Tibial nerve (tissue), 4 donors: ENCODE data around the gene GOLGA7B. TPM values are rescaled to one million over a fixed set of nuclear protein-coding genes. Genes with fewer than 3 reads are reported as not detected.

Experiments used
- DNase-seq, 2 donors: peaks; one replicate each; pipeline ENCODE4 v3.0.0-alpha.2; 2019; ENCODE audit warnings: low spot score in 2 of 2
- H3K27ac ChIP-seq, 4 donors: fragments of 200-600 bp; sonication (generic) in 3 of 4; one replicate each; pipeline ENCODE4 v1.5.1; 2017 to 2019; ENCODE audit warnings: mild to moderate bottlenecking in 1 of 4
- H3K27me3 ChIP-seq, 2 donors: fragments of 200-600 bp; sonication (generic) in 1 of 2; one replicate each; pipeline versions ENCODE4 v1.5.1 to v1.6.0; 2017 to 2019
- H3K36me3 ChIP-seq, 3 donors: fragments of 200-600 bp; sonication (generic); one replicate each; pipeline ENCODE4 v1.5.1; 2018 to 2019
- H3K4me1 ChIP-seq, 4 donors: fragments of 200-600 bp; sonication (generic) in 3 of 4; one replicate each; pipeline ENCODE4 v1.5.1; 2017 to 2019
- H3K4me3 ChIP-seq, 4 donors: fragments of 200-600 bp; sonication (generic) in 3 of 4; one replicate each; pipeline ENCODE4 v1.5.1; 2017 to 2019; ENCODE audit warnings: mild to moderate bottlenecking in 1 of 4, moderate library complexity in 1 of 4
- H3K9me3 ChIP-seq, 4 donors: fragments of 200-600 bp; sonication (generic) in 3 of 4; one replicate each; pipeline ENCODE4 v1.5.1; 2017 to 2019
- CTCF ChIP-seq, 5 experiments: fragments of 200-600 bp in 3 of 5; fragments of 450-650 bp in 2 of 5; sonication (generic) in 3 of 5; IDR thresholded peaks; one replicate each; pipeline ENCODE4 v1.5.1; 2016 to 2019; ENCODE audit warnings: antibody characterized with exemption in 5 of 5, mild to moderate bottlenecking in 3 of 5, moderate library complexity in 2 of 5
- EP300 ChIP-seq, 2 donors: sonication (generic); formaldehyde crosslinking; IDR thresholded peaks; one replicate each; pipeline ENCODE4 v1.6.1; 2017; ENCODE audit warnings: antibody characterized with exemption in 2 of 2, mild to moderate bottlenecking in 1 of 2
- POLR2A ChIP-seq, 2 donors: fragments of 450-650 bp; IDR thresholded peaks; one replicate each; pipeline ENCODE4 v1.6.1; 2017; ENCODE audit warnings: antibody characterized with exemption in 2 of 2, mild to moderate bottlenecking in 2 of 2, moderate library complexity in 2 of 2
- WGBS, 2 donors: methylation state at CpG; one replicate each; pipeline ENCODE4 v1.1.5; 2018; 5-methylcytosine and 5-hydroxymethylcytosine counted together
- total RNA-seq, 4 donors: library from RNA; depleted of rRNA; stranded (reverse); fragments of >200 nt; gene quantifications; one replicate each; pipeline ENCODE4 v1.1.0, GENCODE V29; 2016

The GOLGA7B gene
- total RNA-seq, 4 donors from 2014 or later = 0.90 to 6.3 (median 4.8) TPM

DNA sequence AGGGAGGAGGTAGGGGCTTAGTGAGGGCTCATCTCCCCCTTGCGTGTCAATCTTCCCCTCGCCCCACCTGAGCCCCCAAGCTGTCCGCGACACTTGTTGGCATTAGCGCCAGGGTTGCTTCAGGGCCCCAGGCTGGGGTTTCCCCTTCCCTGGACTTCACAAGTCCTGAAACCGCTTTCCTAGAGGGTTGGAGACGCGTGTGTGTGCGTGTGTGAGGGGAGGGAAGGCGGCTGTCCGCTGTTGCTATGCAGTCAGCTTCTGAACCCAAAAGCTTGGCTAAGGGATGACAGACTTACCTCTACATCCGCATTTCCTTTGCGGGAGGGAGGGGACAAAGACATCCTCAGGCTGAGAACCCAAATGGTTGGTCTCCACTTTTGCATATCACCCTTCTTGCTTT lies 803 bp downstream of the GOLGA7B start:
- WGBS, 2 donors = 18 to 21% methylated on average over 9 to 13 of the region's 13 CpGs
- peaks cover 0 to 16% (median 6%) of the 10 kb centered on the region in 4 donors for H3K4me1 ChIP-seq
- H3K27me3 ChIP-seq = peaks cover 0 to 30% of the 10 kb centered on the region in 2 donors
- H3K36me3 ChIP-seq = no peaks in the 10 kb centered on the region
- no peak overlapping the region for H3K27ac ChIP-seq
- no peak for DNase-seq
- no peaks in the 10 kb centered on the region for H3K9me3 ChIP-seq
- H3K4me3 ChIP-seq = peak overlapping the region in 3 of 4 donors; percentile 9 to 68 (median 25)
- no peak for TF ChIP-seq CTCF (IDR thresholded peaks at IDR 0.05)
- TF ChIP-seq EP300 (IDR thresholded peaks at IDR 0.05) = no peak
- no peak for TF ChIP-seq POLR2A (IDR thresholded peaks at IDR 0.05)

- Histone ChIP-seq H3K36me3 (no peaks in the 10 kb centered on the region), H3K27me3 (peaks cover 0 to 30% of the 10 kb centered on the region in 2 donors), H3K9me3 (no peaks in the 10 kb centered on the region), H3K4me3 (no peak overlapping the region), H3K27ac (no peak overlapping the region), H3K4me1 (peaks cover 0 to 16% (median 6%) of the 10 kb centered on the region in 4 donors)
- 73% methylated on average over 7 of the region's 7 CpGs for whole genome bisulfite sequencing, 2 donors
- TF ChIP-seq POLR2A (IDR thresholded peaks at IDR 0.05) (no peak), CTCF (IDR thresholded peaks at IDR 0.05) (no peak), EP300 (IDR thresholded peaks at IDR 0.05) (no peak)
- no peak for DNase-seq
Observed at GRCh38 chr10:97851341-97852001, 1.8 kb downstream of the GOLGA7B start.

DNA sequence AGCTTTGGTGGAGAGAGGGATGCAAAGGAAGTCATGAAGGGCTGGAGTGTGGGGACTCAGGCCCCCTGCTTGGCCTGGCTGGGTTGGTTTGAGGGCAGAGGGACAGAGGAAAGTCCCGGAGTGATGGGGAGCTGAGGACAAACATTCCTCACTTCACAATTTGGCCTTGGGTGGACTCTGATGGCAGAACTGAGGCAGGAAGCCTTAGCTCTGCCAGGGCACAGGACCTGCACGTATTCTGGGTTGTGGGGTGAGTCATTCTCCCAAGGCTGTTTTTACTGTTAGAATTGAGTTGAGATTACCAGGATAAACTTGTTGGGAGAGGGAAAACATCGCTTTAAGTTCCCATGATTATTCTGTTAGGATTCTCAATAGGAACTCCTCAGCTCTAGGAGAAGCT lies 2.6 kb downstream of the GOLGA7B start:
- WGBS, 2 donors = 56 to 59% methylated on average over 3 of the region's 3 CpGs
- no peak for DNase-seq
- Histone ChIP-seq H3K27ac (no peak overlapping the region), H3K4me1 (peaks cover 0 to 16% (median 6%) of the 10 kb centered on the region in 4 donors), H3K36me3 (no peaks in the 10 kb centered on the region), H3K9me3 (no peaks in the 10 kb centered on the region), H3K4me3 (no peak overlapping the region), H3K27me3 (peaks cover 0 to 30% of the 10 kb centered on the region in 2 donors)
- TF ChIP-seq POLR2A (IDR thresholded peaks at IDR 0.05) (no peak), EP300 (IDR thresholded peaks at IDR 0.05) (no peak), CTCF (IDR thresholded peaks at IDR 0.05) (no peak)

GRCh38 chr10:97852840-97853405 lies 3.3 kb downstream of the GOLGA7B start:
- Histone ChIP-seq H3K4me3 (no peak overlapping the region), H3K9me3 (no peaks in the 10 kb centered on the region), H3K4me1 (peaks cover 0 to 16% (median 6%) of the 10 kb centered on the region in 4 donors), H3K27me3 (peaks cover 0 to 30% of the 10 kb centered on the region in 2 donors), H3K36me3 (no peaks in the 10 kb centered on the region), H3K27ac (no peak overlapping the region)
- 91% methylated on average over 4 of the region's 4 CpGs for WGBS, 2 donors
- DNase-seq = no peak
- TF ChIP-seq CTCF (IDR thresholded peaks at IDR 0.05) (no peak), POLR2A (IDR thresholded peaks at IDR 0.05) (no peak), EP300 (IDR thresholded peaks at IDR 0.05) (no peak)

DNA sequence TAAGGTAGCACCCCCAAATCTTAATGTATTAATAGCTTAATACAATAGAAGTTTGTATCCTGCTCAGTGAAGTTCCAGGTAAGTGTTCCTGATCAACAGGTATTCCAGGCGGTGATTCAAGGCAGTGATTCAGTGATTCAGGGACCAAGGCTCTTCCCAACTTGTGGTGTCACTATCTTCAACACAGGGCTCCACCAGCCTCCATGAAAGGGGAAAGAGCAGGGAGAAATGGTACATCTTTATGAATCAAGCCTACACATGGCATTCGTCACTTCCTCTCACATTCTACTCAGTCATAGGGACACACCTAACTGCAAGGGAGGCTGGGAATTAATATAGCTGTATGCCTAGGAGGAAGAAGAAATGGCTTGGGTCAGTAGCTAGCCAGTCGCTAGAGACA lies 5.1 kb downstream of the GOLGA7B start:
- Histone ChIP-seq H3K4me3 (no peak overlapping the region), H3K27me3 (peaks cover 0 to 21% of the 10 kb centered on the region in 2 donors), H3K36me3 (no peaks in the 10 kb centered on the region), H3K27ac (no peak overlapping the region), H3K4me1 (peaks cover 0 to 8% (median 2%) of the 10 kb centered on the region in 4 donors), H3K9me3 (no peaks in the 10 kb centered on the region)
- DNase-seq = no peak
- TF ChIP-seq EP300 (IDR thresholded peaks at IDR 0.05) = no peak
- 86 to 97% methylated on average over 3 of the region's 3 CpGs for WGBS, 2 donors
